Gastrocnemius medialis (tissue), 4 donors: ENCODE data around the gene NCAPG2.
"Not testable (repeated sequence)": the region's sequence is repeated elsewhere in the genome, so short reads cannot be mapped to it uniquely, and the experiment has no call there.

ENCODE experiments used
- POLR2A ChIP-seq, 2 donors: fragments of 450-650 bp; IDR thresholded peaks; one replicate each; pipeline ENCODE4 v1.6.1; 2017; ENCODE audit warnings: antibody characterized with exemption in 2 of 2, mild to moderate bottlenecking in 2 of 2, moderate library complexity in 2 of 2
- TF ChIP-seq, protein P1 (sequence below), 5 experiments: fragments of 450-650 bp in 3 of 5; fragments of 200-600 bp in 2 of 5; sonication (generic) in 2 of 5; IDR thresholded peaks in 4 of 5; conservative IDR thresholded peaks in 1 of 5; 1 replicate in 4 of 5; 2 replicates in 1 of 5; pipeline ENCODE4 v1.5.1; 2016 to 2019; ENCODE audit warnings: antibody characterized with exemption in 5 of 5, mild to moderate bottlenecking in 3 of 5, moderate library complexity in 3 of 5

DNA sequence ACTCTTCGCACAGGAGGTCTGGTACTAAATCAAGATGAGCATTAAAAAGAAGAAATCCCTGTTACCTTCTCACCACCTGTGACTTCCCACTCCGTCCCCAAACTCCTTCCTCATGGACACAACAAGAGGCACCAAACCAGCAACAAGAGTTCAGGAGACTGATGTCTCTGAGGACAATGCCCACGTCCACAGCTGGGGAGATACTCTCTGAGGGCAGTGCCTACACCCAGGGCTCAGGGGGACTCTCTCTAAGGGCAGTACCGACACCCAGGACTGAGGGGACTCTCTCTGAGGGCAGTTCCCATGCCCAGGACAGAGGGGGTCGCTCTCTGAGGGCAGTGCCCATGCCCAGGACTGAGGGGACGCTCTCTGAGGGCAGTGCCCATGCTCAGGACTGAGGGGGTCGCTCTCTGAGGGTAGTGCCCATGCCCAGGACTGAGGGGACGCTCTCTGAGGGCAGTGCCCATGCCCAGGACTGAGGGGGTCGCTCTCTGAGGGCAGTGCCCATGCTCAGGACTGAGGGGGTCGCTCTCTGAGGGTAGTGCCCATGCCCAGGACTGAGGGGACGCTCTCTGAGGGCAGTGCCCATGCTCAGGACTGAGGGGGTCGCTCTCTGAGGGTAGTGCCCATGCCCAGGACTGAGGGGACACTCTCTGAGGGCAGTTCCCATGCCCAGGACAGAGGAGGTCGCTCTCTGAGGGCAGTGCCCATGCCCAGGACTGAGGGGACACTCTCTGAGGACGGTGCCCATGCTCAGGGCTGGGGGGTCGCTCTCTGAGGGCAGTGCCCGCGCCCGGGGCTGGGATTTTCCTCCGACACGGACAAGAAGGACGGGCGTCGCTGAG lies 703 bp downstream of the NCAPG2 start:
- TF ChIP-seq, protein P1, sequence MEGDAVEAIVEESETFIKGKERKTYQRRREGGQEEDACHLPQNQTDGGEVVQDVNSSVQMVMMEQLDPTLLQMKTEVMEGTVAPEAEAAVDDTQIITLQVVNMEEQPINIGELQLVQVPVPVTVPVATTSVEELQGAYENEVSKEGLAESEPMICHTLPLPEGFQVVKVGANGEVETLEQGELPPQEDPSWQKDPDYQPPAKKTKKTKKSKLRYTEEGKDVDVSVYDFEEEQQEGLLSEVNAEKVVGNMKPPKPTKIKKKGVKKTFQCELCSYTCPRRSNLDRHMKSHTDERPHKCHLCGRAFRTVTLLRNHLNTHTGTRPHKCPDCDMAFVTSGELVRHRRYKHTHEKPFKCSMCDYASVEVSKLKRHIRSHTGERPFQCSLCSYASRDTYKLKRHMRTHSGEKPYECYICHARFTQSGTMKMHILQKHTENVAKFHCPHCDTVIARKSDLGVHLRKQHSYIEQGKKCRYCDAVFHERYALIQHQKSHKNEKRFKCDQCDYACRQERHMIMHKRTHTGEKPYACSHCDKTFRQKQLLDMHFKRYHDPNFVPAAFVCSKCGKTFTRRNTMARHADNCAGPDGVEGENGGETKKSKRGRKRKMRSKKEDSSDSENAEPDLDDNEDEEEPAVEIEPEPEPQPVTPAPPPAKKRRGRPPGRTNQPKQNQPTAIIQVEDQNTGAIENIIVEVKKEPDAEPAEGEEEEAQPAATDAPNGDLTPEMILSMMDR (IDR thresholded peaks at IDR 0.05 in 4 of 5, conservative IDR thresholded peaks at IDR 0.05 in 1 of 5): not testable (repeated sequence)
- TF ChIP-seq POLR2A (IDR thresholded peaks at IDR 0.05): not testable (repeated sequence)
